ENCODE data around the gene INSC. TPM values are rescaled to one million over a fixed set of nuclear protein-coding genes. Genes with fewer than 3 reads are reported as not detected.

INSC gene
- total and polyA plus RNA-seq, 2 of the 13 experiments (the other 11 are each of a cell fraction or from before 2014, with no cell fraction given) = 0.09 TPM; not detected in 1

DNA sequence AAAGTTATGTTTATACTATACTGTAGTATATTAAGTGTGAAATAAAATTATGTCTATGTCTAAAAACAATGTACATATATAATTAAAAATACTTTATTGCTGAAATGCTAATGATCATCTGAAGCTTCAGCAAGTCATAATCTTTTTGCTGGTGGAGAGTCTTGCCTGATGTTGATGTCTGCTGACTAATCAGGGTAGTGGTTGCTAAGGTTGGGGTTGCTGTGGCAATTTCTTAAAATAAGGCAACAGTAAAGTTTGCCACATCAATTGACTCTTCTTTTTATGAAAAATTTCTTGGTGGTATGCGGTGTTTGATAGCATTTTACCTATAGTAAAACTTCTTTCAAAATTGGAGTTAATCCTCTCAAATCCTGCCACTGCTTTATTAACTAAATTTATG lies 21.4 kb downstream of the INSC start:
- ATAC-seq (no peak), DNase-seq (ENCODE audit: low spot score) (no peak), FAIRE-seq (no peak)
- POLR2A ChIA-PET = no interaction called here
- in situ Hi-C loops (cut with HindIII; ENCODE audit: extremely low pct_ligation_motif_present, low pct_unique_long_range_greater_than_20kb) = no loop called here
- Histone ChIP-seq H3K36me3 (replicated peaks in 1 of 2; ENCODE audit: control insufficient read depth in 1 of 2, insufficient read depth in 2 of 2, low read length in 2 of 2) (no peaks in the 10 kb centered on the region), H3K27me3 (ENCODE audit: control insufficient read depth in 1 of 2, insufficient read depth in 2 of 2, low read length in 2 of 2) (no peaks in the 10 kb centered on the region; a peak in 1 of 5 replicates), H3K4me3 (replicated peaks in 1 of 3; ENCODE audit: insufficient read depth in 1 of 3, low read depth in 2 of 3, low read length in 3 of 3) (no peak overlapping the region), H3K9me3 (ENCODE audit: low read length) (no peaks in the 10 kb centered on the region), H3K27ac (ENCODE audit: extremely low read length, insufficient read depth, low read length) (no peak overlapping the region), H3K9ac (ENCODE audit: insufficient read depth, low read depth, low read length) (no peak overlapping the region), H3K4me1 (ENCODE audit: insufficient read depth, low read length) (no peaks in the 10 kb centered on the region), H2AFZ (ENCODE audit: low read length) (no peak overlapping the region), H3K4me2 (ENCODE audit: low read depth, low read length) (no peak overlapping the region), H4K20me1 (ENCODE audit: insufficient read depth, low read length) (no peaks in the 10 kb centered on the region), H3K79me2 (ENCODE audit: insufficient read depth, low read length) (no peaks in the 10 kb centered on the region)
- WGBS (ENCODE audit: low lambda C conversion rate) = 0% methylated on average over 1 of the region's 1 CpG
- TF ChIP-seq CEBPG (CRISPR knock-in tag; IDR thresholded peaks at IDR 0.05) (no peak), KLF15 (CRISPR knock-in tag; IDR thresholded peaks at IDR 0.05; ENCODE audit: borderline replicate concordance) (no peak), NCOR1 (IDR thresholded peaks at IDR 0.05; ENCODE audit: borderline replicate concordance, low read length) (no peak), PCBP2 (optimal IDR thresholded peaks at IDR 0.05; ENCODE audit: low read depth, low read length, poor library complexity, severe bottlenecking) (no peak), MYNN (CRISPR knock-in tag; IDR thresholded peaks at IDR 0.05; ENCODE audit: low read depth) (no peak), HNRNPL (IDR thresholded peaks at IDR 0.05; ENCODE audit: low read depth, low read length) (no peak), GATA4 (IDR thresholded peaks at IDR 0.05; ENCODE audit: borderline replicate concordance, low read depth) (no peak), ZNF850 (CRISPR knock-in tag; conservative IDR thresholded peaks at IDR 0.05) (no peak), ZNF205 (CRISPR knock-in tag; IDR thresholded peaks at IDR 0.05) (no peak), AKAP8 (CRISPR knock-in tag; IDR thresholded peaks at IDR 0.05) (no peak), POLR2AphosphoS2 (IDR thresholded peaks at IDR 0.05; ENCODE audit: low read depth, low read length) (no peak), SMAD1 (CRISPR knock-in tag; IDR thresholded peaks at IDR 0.05; ENCODE audit: borderline replicate concordance, low read depth) (no peak), ELF1 (CRISPR knock-in tag; IDR thresholded peaks at IDR 0.05) (no peak), SPEN (CRISPR knock-in tag; IDR thresholded peaks at IDR 0.05; ENCODE audit: low read depth) (no peak), ZNF766 (CRISPR knock-in tag; IDR thresholded peaks at IDR 0.05; ENCODE audit: borderline replicate concordance) (no peak), MYC (CRISPR knock-in tag; IDR thresholded peaks at IDR 0.05; ENCODE audit: borderline replicate concordance) (no peak)
- TF ChIP-seq, protein P1, sequence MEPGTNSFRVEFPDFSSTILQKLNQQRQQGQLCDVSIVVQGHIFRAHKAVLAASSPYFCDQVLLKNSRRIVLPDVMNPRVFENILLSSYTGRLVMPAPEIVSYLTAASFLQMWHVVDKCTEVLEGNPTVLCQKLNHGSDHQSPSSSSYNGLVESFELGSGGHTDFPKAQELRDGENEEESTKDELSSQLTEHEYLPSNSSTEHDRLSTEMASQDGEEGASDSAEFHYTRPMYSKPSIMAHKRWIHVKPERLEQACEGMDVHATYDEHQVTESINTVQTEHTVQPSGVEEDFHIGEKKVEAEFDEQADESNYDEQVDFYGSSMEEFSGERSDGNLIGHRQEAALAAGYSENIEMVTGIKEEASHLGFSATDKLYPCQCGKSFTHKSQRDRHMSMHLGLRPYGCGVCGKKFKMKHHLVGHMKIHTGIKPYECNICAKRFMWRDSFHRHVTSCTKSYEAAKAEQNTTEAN (CRISPR knock-in tag; conservative IDR thresholded peaks at IDR 0.05) = no peak
- TF ChIP-seq, protein P2, sequence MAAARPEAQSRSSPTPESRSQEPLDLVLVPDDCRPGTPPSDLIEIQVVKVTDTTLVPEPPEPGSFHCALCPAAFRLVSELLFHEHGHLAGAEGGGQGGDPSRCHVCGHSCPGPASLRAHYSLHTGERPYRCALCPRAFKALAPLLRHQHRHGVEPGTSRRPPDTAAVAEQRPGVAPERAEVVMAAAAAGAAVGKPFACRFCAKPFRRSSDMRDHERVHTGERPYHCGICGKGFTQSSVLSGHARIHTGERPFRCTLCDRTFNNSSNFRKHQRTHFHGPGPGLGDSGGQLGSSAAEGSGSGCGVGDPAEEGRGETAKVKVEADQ (CRISPR knock-in tag; IDR thresholded peaks at IDR 0.05; ENCODE audit: borderline replicate concordance) = no peak
- TF ChIP-seq, protein P3, sequence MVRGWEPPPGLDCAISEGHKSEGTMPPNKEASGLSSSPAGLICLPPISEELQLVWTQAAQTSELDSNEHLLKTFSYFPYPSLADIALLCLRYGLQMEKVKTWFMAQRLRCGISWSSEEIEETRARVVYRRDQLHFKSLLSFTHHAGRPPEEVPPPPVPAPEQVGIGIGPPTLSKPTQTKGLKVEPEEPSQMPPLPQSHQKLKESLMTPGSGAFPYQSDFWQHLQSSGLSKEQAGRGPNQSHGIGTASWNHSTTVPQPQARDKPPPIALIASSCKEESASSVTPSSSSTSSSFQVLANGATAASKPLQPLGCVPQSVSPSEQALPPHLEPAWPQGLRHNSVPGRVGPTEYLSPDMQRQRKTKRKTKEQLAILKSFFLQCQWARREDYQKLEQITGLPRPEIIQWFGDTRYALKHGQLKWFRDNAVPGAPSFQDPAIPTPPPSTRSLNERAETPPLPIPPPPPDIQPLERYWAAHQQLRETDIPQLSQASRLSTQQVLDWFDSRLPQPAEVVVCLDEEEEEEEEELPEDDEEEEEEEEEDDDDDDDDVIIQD (CRISPR knock-in tag; IDR thresholded peaks at IDR 0.05; ENCODE audit: low read depth) = no peak
- TF ChIP-seq, protein P4, sequence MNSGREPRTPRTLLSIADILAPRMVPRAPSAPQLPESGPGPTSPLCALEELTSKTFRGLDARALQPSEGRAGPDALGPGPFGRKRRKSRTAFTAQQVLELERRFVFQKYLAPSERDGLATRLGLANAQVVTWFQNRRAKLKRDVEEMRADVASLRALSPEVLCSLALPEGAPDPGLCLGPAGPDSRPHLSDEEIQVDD (CRISPR knock-in tag; IDR thresholded peaks at IDR 0.05; ENCODE audit: borderline replicate concordance) = no peak
- CTCF ChIA-PET (ENCODE audit: low intra/inter-chr PET ratio, low total read pairs) = no interaction called here
- intact Hi-C loops (cut with micrococcal nuclease; ENCODE audit: unreplicated experiment) = no loop called here
- BruUV-seq (replicated peaks) = no TSS peak

Data from HepG2 (cell line).